ENCODE measurements around the gene TTC27. TPM values are rescaled to one million over a fixed set of nuclear protein-coding genes. Genes with fewer than 3 reads are reported as not detected.

TTC27 gene
- total RNA-seq, 1 donor from 2014 or later: 12.2 TPM

DNA sequence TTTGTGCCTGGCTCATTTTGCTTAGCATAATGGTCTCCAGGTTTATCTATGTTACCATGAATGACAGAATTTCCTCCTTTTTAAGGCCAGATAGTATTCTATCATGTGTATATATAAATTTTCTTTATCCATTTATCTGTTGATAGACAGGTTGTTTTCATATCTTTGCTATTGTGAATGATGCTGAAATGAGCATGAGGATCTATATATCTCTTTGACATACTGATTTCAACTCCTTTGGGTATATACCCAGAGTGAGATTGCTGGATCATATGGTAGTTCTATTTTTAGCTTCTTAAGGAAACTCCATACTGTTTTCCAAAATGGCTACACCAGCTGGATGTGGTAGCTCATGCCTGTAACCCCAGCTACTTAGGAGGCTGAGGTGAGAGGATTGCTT is 232.5 kb downstream of the TTC27 start:
- Histone ChIP-seq H3K36me3 (no peaks in the 10 kb centered on the region), H3K9me3 (no peaks in the 10 kb centered on the region), H3K27ac (no peak overlapping the region), H3K4me1 (no peaks in the 10 kb centered on the region), H3K4me3 (no peak overlapping the region), H3K27me3 (ENCODE audit: low read depth) (no peaks in the 10 kb centered on the region)
- intact Hi-C loops (cut with DNase I): no loop called here
- TF ChIP-seq, protein P1, sequence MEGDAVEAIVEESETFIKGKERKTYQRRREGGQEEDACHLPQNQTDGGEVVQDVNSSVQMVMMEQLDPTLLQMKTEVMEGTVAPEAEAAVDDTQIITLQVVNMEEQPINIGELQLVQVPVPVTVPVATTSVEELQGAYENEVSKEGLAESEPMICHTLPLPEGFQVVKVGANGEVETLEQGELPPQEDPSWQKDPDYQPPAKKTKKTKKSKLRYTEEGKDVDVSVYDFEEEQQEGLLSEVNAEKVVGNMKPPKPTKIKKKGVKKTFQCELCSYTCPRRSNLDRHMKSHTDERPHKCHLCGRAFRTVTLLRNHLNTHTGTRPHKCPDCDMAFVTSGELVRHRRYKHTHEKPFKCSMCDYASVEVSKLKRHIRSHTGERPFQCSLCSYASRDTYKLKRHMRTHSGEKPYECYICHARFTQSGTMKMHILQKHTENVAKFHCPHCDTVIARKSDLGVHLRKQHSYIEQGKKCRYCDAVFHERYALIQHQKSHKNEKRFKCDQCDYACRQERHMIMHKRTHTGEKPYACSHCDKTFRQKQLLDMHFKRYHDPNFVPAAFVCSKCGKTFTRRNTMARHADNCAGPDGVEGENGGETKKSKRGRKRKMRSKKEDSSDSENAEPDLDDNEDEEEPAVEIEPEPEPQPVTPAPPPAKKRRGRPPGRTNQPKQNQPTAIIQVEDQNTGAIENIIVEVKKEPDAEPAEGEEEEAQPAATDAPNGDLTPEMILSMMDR (IDR thresholded peaks at IDR 0.05): no peak
- DNase-seq: no peak
- no peak for ATAC-seq

DNA sequence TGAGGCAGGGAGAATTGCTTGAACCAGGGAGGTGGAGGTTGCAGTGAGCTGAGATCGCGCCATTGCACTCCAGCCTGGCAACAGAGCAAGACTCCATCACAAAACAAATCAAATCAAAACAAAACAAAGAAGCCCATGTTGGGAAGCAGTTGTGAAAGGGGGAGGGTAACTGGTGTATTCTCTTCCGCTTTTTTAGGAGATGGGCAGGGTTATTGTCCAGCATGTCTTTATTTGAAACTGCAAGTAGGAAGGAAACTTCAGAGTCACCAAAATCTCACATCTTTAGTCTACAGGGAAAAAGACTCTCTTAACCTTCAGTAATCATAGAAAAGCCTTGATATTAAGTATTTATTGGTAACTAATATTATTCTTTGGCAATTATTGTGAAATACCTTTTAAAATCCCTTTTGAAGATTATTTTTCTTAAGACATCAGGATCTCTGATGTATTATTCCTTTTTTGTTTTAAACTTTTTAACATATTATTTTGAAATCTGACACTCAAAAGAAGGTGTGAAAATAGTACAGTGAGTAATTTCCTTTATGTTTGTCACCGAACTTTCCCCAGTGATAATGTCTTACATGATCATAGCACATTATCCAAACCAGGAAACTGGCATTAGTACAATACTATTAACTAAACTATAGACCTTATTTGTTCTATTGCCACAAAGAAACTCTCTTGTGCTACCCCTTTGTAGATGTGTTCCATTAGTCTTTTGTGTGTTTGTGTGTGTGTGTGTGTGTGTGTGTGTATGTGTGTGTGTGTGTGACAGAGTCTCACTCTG is 234.6 kb downstream of the TTC27 start:
- H3K4me3 ChIP-seq: no peak overlapping the region
- no peaks in the 10 kb centered on the region for H3K36me3 ChIP-seq
- intact Hi-C loops (cut with DNase I): no loop called here
- H3K4me1 ChIP-seq: no peaks in the 10 kb centered on the region
- H3K27ac ChIP-seq: no peak overlapping the region
- no peaks in the 10 kb centered on the region for H3K27me3 ChIP-seq (ENCODE audit: low read depth)
- H3K9me3 ChIP-seq: no peaks in the 10 kb centered on the region
- DNase-seq (no peak), ATAC-seq (no peak)
- TF ChIP-seq, protein P1 (IDR thresholded peaks at IDR 0.05): no peak

DNA sequence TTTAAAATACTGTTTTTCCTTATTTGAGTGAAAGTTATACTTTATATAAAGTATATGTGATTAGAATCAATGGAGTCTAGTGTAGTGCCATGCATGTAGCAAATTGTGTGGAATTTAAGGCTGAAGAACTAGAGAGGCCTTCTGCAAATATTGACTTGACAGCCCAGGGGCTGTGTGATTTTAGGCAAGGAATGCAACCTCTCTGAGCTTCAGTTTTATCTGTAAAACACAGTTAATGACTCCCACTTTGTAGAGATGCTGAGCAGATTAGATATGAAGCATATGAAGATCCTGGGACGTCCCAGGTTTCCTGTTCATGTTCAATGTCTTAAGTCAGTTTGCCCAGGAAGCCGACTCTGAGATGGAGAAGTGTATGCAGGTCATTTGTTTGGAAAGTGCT is 235.5 kb downstream of the TTC27 start:
- Histone ChIP-seq H3K36me3 (no peaks in the 10 kb centered on the region), H3K27ac (no peak overlapping the region), H3K27me3 (ENCODE audit: low read depth) (no peaks in the 10 kb centered on the region), H3K4me1 (no peaks in the 10 kb centered on the region), H3K9me3 (no peaks in the 10 kb centered on the region), H3K4me3 (no peak overlapping the region)
- ATAC-seq (no peak), DNase-seq (no peak)
- TF ChIP-seq, protein P1 (IDR thresholded peaks at IDR 0.05): no peak
- intact Hi-C loops (cut with DNase I): no loop called here

DNA sequence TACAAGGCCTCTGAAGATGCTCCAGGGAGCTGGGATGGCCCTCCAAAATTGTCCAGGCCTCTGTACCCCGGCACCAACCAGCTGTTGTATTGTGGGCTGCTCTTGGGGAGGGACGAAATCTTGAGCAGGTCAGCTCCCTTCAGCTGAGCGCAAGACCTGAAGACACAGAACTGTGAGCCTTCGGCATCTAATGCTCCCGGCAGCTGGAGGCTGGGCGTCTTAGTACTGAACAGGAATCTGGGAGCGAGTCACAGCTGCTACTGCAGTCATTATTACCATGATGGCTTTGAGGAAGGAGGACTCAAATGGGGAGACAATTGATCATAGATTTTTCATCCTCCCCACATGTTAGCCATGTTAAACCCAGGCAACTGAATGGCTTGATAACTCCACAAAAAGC is 236.0 kb downstream of the TTC27 start:
- H3K4me3 ChIP-seq: no peak overlapping the region
- H3K27ac ChIP-seq: no peak overlapping the region
- intact Hi-C loops (cut with DNase I): no loop called here

DNA sequence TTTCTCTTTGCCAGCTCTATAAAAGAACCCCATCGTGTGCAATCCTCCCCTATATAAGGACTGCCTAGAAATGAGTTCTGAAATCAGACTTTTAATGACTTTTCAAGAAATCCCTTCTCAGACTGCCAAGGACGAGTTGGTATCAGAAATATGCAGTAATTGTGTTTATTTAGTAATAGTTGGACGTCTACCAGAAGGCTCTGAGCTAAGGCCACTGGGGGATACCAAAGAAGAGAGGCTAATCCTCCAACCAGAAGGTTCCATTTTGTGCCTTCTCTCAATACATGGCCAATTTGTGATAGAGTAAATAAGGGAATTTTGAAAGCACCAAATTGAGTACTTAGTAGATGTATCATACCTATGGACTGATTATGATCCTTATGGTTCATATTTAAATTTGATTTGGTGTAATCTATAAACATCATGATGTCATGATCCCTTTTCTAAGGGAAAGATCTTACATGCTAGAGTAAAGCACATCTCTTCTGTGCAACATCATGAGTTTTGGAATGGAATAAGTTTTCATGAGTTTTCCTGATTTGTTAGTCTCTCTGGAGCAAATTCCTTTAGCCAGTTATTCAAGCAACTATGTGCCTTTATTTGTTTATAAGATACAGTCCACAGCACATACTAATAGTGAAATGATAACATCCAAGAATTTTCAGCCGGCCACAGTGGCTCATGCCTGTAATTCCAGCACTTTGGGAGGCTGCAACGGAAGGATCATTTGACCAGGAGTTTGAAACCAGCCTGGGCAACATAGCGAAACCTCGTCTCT is 236.7 kb downstream of the TTC27 start:
- H3K4me1 ChIP-seq: no peaks in the 10 kb centered on the region
- DNase-seq (no peak), ATAC-seq (no peak)
- no peaks in the 10 kb centered on the region for H3K27me3 ChIP-seq (ENCODE audit: low read depth)
- TF ChIP-seq, protein P1 (IDR thresholded peaks at IDR 0.05): no peak
- no peak overlapping the region for H3K27ac ChIP-seq
- no peak overlapping the region for H3K4me3 ChIP-seq
- no peaks in the 10 kb centered on the region for H3K36me3 ChIP-seq
- intact Hi-C loops (cut with DNase I): no loop called here
- no peaks in the 10 kb centered on the region for H3K9me3 ChIP-seq

More for the DNA sequence above, 236.0 kb downstream of the TTC27 start:
- H3K4me1 ChIP-seq: no peaks in the 10 kb centered on the region
- H3K27me3 ChIP-seq (ENCODE audit: low read depth): no peaks in the 10 kb centered on the region
- TF ChIP-seq, protein P1 (IDR thresholded peaks at IDR 0.05): no peak
- no peak for ATAC-seq
- no peaks in the 10 kb centered on the region for H3K36me3 ChIP-seq
- H3K9me3 ChIP-seq: no peaks in the 10 kb centered on the region
- no peak for DNase-seq
